ENCODE measurements around the gene PPY. TPM values are rescaled to one million over a fixed set of nuclear protein-coding genes. Genes with fewer than 3 reads are reported as not detected.

The PPY gene
- total and polyA plus RNA-seq, 7 donors: not detected

- Histone ChIP-seq H3K4me1 (peaks cover 0 to 10% (median 8%) of the 10 kb centered on the region in 4 donors), H3K36me3 (no peaks in the 10 kb centered on the region), H3K27me3 (peaks cover 0 to 43% (median 10%) of the 10 kb centered on the region in 3 donors), H3K9me3 (no peaks in the 10 kb centered on the region), H3K4me3 (peak overlapping the region in 1 of 4 donors; percentile 28), H3K27ac (no peak overlapping the region)
- intact Hi-C loops (cut with DNase I): no loop called here
- 40 to 54% methylated on average over 13 of the region's 13 CpGs for WGBS, 2 donors
- no peak for TF ChIP-seq POLR2A (IDR thresholded peaks at IDR 0.05)
- no peak for TF ChIP-seq EP300 (IDR thresholded peaks at IDR 0.05)
- TF ChIP-seq POLR2AphosphoS5 (IDR thresholded peaks at IDR 0.05): no peak
- TF ChIP-seq, protein P1, sequence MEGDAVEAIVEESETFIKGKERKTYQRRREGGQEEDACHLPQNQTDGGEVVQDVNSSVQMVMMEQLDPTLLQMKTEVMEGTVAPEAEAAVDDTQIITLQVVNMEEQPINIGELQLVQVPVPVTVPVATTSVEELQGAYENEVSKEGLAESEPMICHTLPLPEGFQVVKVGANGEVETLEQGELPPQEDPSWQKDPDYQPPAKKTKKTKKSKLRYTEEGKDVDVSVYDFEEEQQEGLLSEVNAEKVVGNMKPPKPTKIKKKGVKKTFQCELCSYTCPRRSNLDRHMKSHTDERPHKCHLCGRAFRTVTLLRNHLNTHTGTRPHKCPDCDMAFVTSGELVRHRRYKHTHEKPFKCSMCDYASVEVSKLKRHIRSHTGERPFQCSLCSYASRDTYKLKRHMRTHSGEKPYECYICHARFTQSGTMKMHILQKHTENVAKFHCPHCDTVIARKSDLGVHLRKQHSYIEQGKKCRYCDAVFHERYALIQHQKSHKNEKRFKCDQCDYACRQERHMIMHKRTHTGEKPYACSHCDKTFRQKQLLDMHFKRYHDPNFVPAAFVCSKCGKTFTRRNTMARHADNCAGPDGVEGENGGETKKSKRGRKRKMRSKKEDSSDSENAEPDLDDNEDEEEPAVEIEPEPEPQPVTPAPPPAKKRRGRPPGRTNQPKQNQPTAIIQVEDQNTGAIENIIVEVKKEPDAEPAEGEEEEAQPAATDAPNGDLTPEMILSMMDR (IDR thresholded peaks at IDR 0.05): no peak
- no peak for DNase-seq
Measured at GRCh38 chr17:43918026-43918389, 24.3 kb downstream of the PPY start.

- Histone ChIP-seq H3K27me3 (peaks cover 0 to 42% (median 10%) of the 10 kb centered on the region in 3 donors), H3K4me3 (peak overlapping the region in 3 of 4 donors; percentile 27 to 37 (median 28)), H3K27ac (no peak overlapping the region), H3K36me3 (no peaks in the 10 kb centered on the region), H3K4me1 (peaks cover 0 to 10% (median 8%) of the 10 kb centered on the region in 4 donors), H3K9me3 (no peaks in the 10 kb centered on the region)
- whole genome bisulfite sequencing, 2 donors: 13 to 17% methylated on average over 43 of the region's 43 CpGs
- TF ChIP-seq, protein P1 (IDR thresholded peaks at IDR 0.05): peak in 2 of 4 experiments; percentile 30 to 51
- TF ChIP-seq EP300 (IDR thresholded peaks at IDR 0.05): no peak
- no peak for DNase-seq
- intact Hi-C loops (cut with DNase I): no loop called here
Measured at GRCh38 chr17:43917348-43918025, 24.8 kb downstream of the PPY start.

DNA sequence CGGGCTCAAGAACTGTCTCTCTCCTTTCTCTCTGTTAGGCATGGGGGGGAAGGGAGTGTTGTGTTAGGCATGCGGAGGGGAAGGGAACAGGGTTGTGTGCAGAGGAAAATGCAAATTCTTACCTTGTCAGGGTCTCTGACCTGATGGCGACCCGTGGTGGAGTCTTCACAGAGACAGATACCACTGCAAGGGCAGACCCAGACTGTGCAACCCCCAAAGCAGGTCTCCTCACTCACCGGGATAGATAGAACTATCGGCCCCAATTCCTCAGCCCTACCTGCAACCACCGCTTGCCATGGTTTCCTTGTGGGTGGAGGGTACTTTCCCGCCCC lies 25.3 kb downstream of the PPY start:
- no peak for DNase-seq
- 64 to 72% methylated on average over 8 of the region's 8 CpGs for WGBS, 2 donors
- intact Hi-C loops (cut with DNase I): no loop called here
- TF ChIP-seq POLR2AphosphoS5 (IDR thresholded peaks at IDR 0.05): no peak
- no peak for TF ChIP-seq EP300 (IDR thresholded peaks at IDR 0.05)
- no peak for TF ChIP-seq POLR2A (IDR thresholded peaks at IDR 0.05)
- TF ChIP-seq, protein P1 (IDR thresholded peaks at IDR 0.05): no peak
- Histone ChIP-seq H3K27ac (no peak overlapping the region), H3K4me3 (peak overlapping the region in 2 of 4 donors; percentile 27 to 28), H3K9me3 (no peaks in the 10 kb centered on the region), H3K4me1 (peaks cover 0 to 10% (median 8%) of the 10 kb centered on the region in 4 donors), H3K36me3 (no peaks in the 10 kb centered on the region), H3K27me3 (peaks cover 0 to 39% (median 10%) of the 10 kb centered on the region in 3 donors)

- WGBS, 2 donors: 47 to 62% methylated on average over 4 of the region's 4 CpGs
- H3K27me3 ChIP-seq: peaks cover 0 to 33% (median 10%) of the 10 kb centered on the region in 3 donors
- no peaks in the 10 kb centered on the region for H3K36me3 ChIP-seq
- TF ChIP-seq POLR2AphosphoS5 (IDR thresholded peaks at IDR 0.05): no peak
- H3K4me3 ChIP-seq: no peak overlapping the region
- intact Hi-C loops (cut with DNase I): no loop called here
- H3K27ac ChIP-seq: no peak overlapping the region
- peaks cover 0 to 10% (median 8%) of the 10 kb centered on the region in 4 donors for H3K4me1 ChIP-seq
- no peaks in the 10 kb centered on the region for H3K9me3 ChIP-seq
- no peak for DNase-seq
Measured at GRCh38 chr17:43916385-43916784, 25.9 kb downstream of the PPY start.

DNA sequence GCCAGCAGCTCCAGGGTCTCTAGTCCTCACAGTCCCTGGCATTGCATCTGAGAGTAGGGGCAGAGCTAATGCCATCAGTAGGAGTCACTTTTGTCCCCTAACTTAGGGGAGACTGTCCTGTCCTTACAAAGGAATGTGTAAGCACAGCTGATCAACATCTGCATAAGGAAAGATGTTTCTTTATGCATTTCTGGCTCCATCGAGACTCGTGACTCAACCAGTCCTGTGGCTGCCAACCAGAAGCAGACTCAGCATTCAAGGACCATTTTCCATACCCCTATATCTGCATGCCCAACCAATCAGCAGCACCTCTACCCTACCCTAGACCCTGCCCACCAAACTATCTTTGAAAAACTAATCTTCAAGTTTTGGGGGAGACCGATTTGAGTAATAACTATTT lies 26.7 kb downstream of the PPY start:
- TF ChIP-seq EP300 (IDR thresholded peaks at IDR 0.05) (no peak), POLR2A (IDR thresholded peaks at IDR 0.05) (no peak), POLR2AphosphoS5 (IDR thresholded peaks at IDR 0.05) (no peak)
- TF ChIP-seq, protein P1 (IDR thresholded peaks at IDR 0.05): no peak
- H3K9me3 ChIP-seq: no peaks in the 10 kb centered on the region
- intact Hi-C loops (cut with DNase I): no loop called here
- peaks cover 0 to 10% (median 8%) of the 10 kb centered on the region in 4 donors for H3K4me1 ChIP-seq
- no peak for DNase-seq
- H3K36me3 ChIP-seq: no peaks in the 10 kb centered on the region
- peaks cover 0 to 28% (median 10%) of the 10 kb centered on the region in 3 donors for H3K27me3 ChIP-seq
- H3K27ac ChIP-seq: no peak overlapping the region
- 80 to 85% methylated on average over 3 of the region's 3 CpGs for WGBS, 2 donors
- H3K4me3 ChIP-seq: no peak overlapping the region
